Lower lobe of right lung (tissue), 2 donors: ENCODE data around the gene C2CD4D. TPM values are rescaled to one million over a fixed set of nuclear protein-coding genes. Genes with fewer than 3 reads are reported as not detected.

Experiments used
- ATAC-seq, 2 donors: fragments of 200-7000 bp; cut with Tn5 transposase; one replicate each; pipeline ENCODE4 v1.9.1; 2020 to 2022; ENCODE audit warnings: mild to moderate bottlenecking in 2 of 2, moderate library complexity in 2 of 2
- DNase-seq: peaks from one replicate; pipeline ENCODE4 v3.0.0-alpha.2; 2020
- H3K27ac ChIP-seq: fragments of 200-600 bp; one replicate; pipeline ENCODE4 v1.8.0; 2022
- H3K27me3 ChIP-seq: fragments of 200-600 bp; one replicate; pipeline ENCODE4 v1.8.0; 2022; ENCODE audit warnings: low read depth
- H3K36me3 ChIP-seq: fragments of 200-600 bp; one replicate; pipeline ENCODE4 v1.8.0; 2022; ENCODE audit warnings: mild to moderate bottlenecking
- H3K4me1 ChIP-seq: fragments of 200-600 bp; one replicate; pipeline ENCODE4 v1.8.0; 2022
- H3K4me3 ChIP-seq: fragments of 200-600 bp; one replicate; pipeline ENCODE4 v1.8.0; 2022; ENCODE audit warnings: mild to moderate bottlenecking
- H3K9me3 ChIP-seq: fragments of 200-600 bp; one replicate; pipeline ENCODE4 v1.8.0; 2022
- CTCF ChIP-seq: fragments of 200-600 bp; IDR thresholded peaks from one replicate; pipeline ENCODE4 v1.8.0; 2022; ENCODE audit warnings: antibody characterized with exemption, mild to moderate bottlenecking
- intact Hi-C: fragments of 100-400 bp; cut with DNase I; formaldehyde crosslinking; loops from one replicate; pipeline ENCODE4 v1.11.0; 2022
- total RNA-seq: library from RNA; stranded (reverse); fragmentation: NEBNext Ultra II Directional; extraction: Animal tissue kit (Norgen Biotek cat#: 25700); gene quantifications from one replicate; pipeline ENCODE4 v1.2.1, GENCODE V29; 2021
- donor health status: DM: no; HTN: yes; CAD: no; lungs with severe emphysema.

C2CD4D gene
- total RNA-seq, 1 donor from 2014 or later = 0.21 TPM

- no peaks in the 10 kb centered on the region for H3K4me1 ChIP-seq
- H3K36me3 ChIP-seq = no peaks in the 10 kb centered on the region
- no peaks in the 10 kb centered on the region for H3K9me3 ChIP-seq
- H3K27ac ChIP-seq = no peak overlapping the region
- intact Hi-C loops = no loop called here
- TF ChIP-seq CTCF = no peak
- ATAC-seq = no peak
- H3K4me3 ChIP-seq = no peak overlapping the region
- no peak for DNase-seq
- no peaks in the 10 kb centered on the region for H3K27me3 ChIP-seq
Observed at GRCh38 chr1:151809290-151809984, 30.2 kb downstream of the C2CD4D start.

- no peak for DNase-seq
- H3K36me3 ChIP-seq = no peaks in the 10 kb centered on the region
- H3K4me3 ChIP-seq = no peak overlapping the region
- no peak overlapping the region for H3K27ac ChIP-seq
- no peak for TF ChIP-seq CTCF
- H3K9me3 ChIP-seq = no peaks in the 10 kb centered on the region
- ATAC-seq = no peak
- intact Hi-C loops = no loop called here
- H3K4me1 ChIP-seq = no peaks in the 10 kb centered on the region
- no peaks in the 10 kb centered on the region for H3K27me3 ChIP-seq
Observed at GRCh38 chr1:151807766-151808165, 31.9 kb downstream of the C2CD4D start.

GRCh38 chr1:151807131-151807530 is 32.5 kb downstream of the C2CD4D start:
- Histone ChIP-seq H3K36me3 (no peaks in the 10 kb centered on the region), H3K4me1 (no peaks in the 10 kb centered on the region), H3K27ac (no peak overlapping the region), H3K4me3 (no peak overlapping the region), H3K9me3 (no peaks in the 10 kb centered on the region), H3K27me3 (no peaks in the 10 kb centered on the region)
- ATAC-seq = no peak
- intact Hi-C loops = no loop called here
- DNase-seq = no peak
- no peak for TF ChIP-seq CTCF

GRCh38 chr1:151806170-151806569 is 33.5 kb downstream of the C2CD4D start:
- Histone ChIP-seq H3K27ac (no peak overlapping the region), H3K36me3 (no peaks in the 10 kb centered on the region), H3K9me3 (no peaks in the 10 kb centered on the region), H3K4me3 (no peak overlapping the region), H3K27me3 (no peaks in the 10 kb centered on the region), H3K4me1 (no peaks in the 10 kb centered on the region)
- intact Hi-C loops = no loop called here
- TF ChIP-seq CTCF = no peak
- DNase-seq (no peak), ATAC-seq (no peak)

- intact Hi-C loops = no loop called here
- DNase-seq (no peak), ATAC-seq (no peak)
- H3K36me3 ChIP-seq = no peaks in the 10 kb centered on the region
- H3K4me1 ChIP-seq = no peaks in the 10 kb centered on the region
- no peak for TF ChIP-seq CTCF
- no peak within 1 kb of the TSS for H3K27ac ChIP-seq
- H3K27me3 ChIP-seq = no peaks in the 10 kb centered on the region
- no peaks in the 10 kb centered on the region for H3K9me3 ChIP-seq
- H3K4me3 ChIP-seq = no peak within 1 kb of the TSS
Observed at GRCh38 chr1:151805066-151805820, 34.4 kb downstream of the C2CD4D start, which contains the start of gene LINGO4. TSS of gene LINGO4 (minus strand) at chr1:151805419. CDS start at chr1:151802704, 2,715 bp downstream.
